NCI-H146 treated with DMSO at 0.1 percent for 48 hours (cell line): ENCODE measurements around the gene BRCA2.
"Not testable (repeated sequence)": the region's sequence is repeated elsewhere in the genome, so short reads cannot be mapped to it uniquely, and the experiment has no call there.

ENCODE experiments used
- DNase-seq: peaks from one replicate; lab custom pipeline; 2025; ENCODE audit not compliant: unreplicated experiment; lab: John Stamatoyannopoulos, UW

The BRCA2 gene

GRCh38 chr13:32309312-32310133 lies 5.8 kb upstream of the BRCA2 start:
- DNase-seq = no peak

GRCh38 chr13:32310134-32310706 lies 5.1 kb upstream of the BRCA2 start:
- DNase-seq = no peak

GRCh38 chr13:32311188-32311897 lies 4.0 kb upstream of the BRCA2 start:
- DNase-seq = no peak

- DNase-seq = peak; percentile 55
Observed at GRCh38 chr13:32314271-32315237, 754 bp upstream of the BRCA2 start.

GRCh38 chr13:32316028-32316339 lies 676 bp downstream of the BRCA2 start:
- DNase-seq = no peak

- DNase-seq = no peak
Observed at GRCh38 chr13:32316501-32316900, 1.2 kb downstream of the BRCA2 start.

GRCh38 chr13:32317716-32318465 lies 2.6 kb downstream of the BRCA2 start:
- DNase-seq = no peak

- DNase-seq = no peak
Observed at GRCh38 chr13:32320528-32320927, 5.2 kb downstream of the BRCA2 start.

GRCh38 chr13:32323912-32324311 lies 8.6 kb downstream of the BRCA2 start:
- DNase-seq = no peak

- no peak for DNase-seq
Observed at GRCh38 chr13:32330441-32330840, 15.1 kb downstream of the BRCA2 start.

GRCh38 chr13:32334671-32335070 lies 19.4 kb downstream of the BRCA2 start:
- DNase-seq = no peak

- no peak for DNase-seq
Observed at GRCh38 chr13:32340914-32341313, 25.6 kb downstream of the BRCA2 start.

GRCh38 chr13:32347651-32348050 lies 32.3 kb downstream of the BRCA2 start:
- no peak for DNase-seq

GRCh38 chr13:32350839-32351441 lies 35.6 kb downstream of the BRCA2 start:
- DNase-seq = not testable (repeated sequence)

GRCh38 chr13:32354040-32354439 lies 38.7 kb downstream of the BRCA2 start:
- DNase-seq = no peak

GRCh38 chr13:32355935-32356334 lies 40.6 kb downstream of the BRCA2 start:
- DNase-seq = not testable (repeated sequence)

- DNase-seq = no peak
Observed at GRCh38 chr13:32362574-32362973, 47.3 kb downstream of the BRCA2 start.

GRCh38 chr13:32370805-32371204 lies 55.5 kb downstream of the BRCA2 start:
- DNase-seq = no peak

- DNase-seq = no peak
Observed at GRCh38 chr13:32376642-32377415, 61.5 kb downstream of the BRCA2 start.
